Stimulated activated CD4-positive, alpha-beta T cell treated with anti-CD3 and anti-CD28 coated beads, Interleukin-1b, Interleukin-23, amount 100 ng/mL, for 24 hours (primary cell): ENCODE data around the gene VARS1.
"Not testable (repeated sequence)": the region's sequence is repeated elsewhere in the genome, so short reads cannot be mapped to it uniquely, and the experiment has no call there.

Experiments
- DNase-seq, 4 experiments: peaks; one replicate each; pipeline ENCODE4 v3.0.0-alpha.2; 2020; ENCODE audit warnings: low read depth in 4 of 4, low spot score in 1 of 4

The VARS1 gene

GRCh38 chr6:31822036-31822821 is 26.7 kb upstream of the VARS1 start:
- DNase-seq: peak in 1 of 4 experiments; percentile 46

GRCh38 chr6:31821301-31822035 is 25.9 kb upstream of the VARS1 start:
- peak in 2 of 4 experiments; percentile 63 to 65 for DNase-seq

- DNase-seq: not testable (repeated sequence)
Measured at GRCh38 chr6:31820399-31820798, 24.8 kb upstream of the VARS1 start.

- DNase-seq: no peak
Measured at GRCh38 chr6:31819871-31820299, 24.3 kb upstream of the VARS1 start.

GRCh38 chr6:31817929-31818511 is 22.5 kb upstream of the VARS1 start:
- not testable (repeated sequence) for DNase-seq

GRCh38 chr6:31817133-31817928 is 21.8 kb upstream of the VARS1 start:
- not testable (repeated sequence) for DNase-seq

GRCh38 chr6:31815025-31815838 is 19.7 kb upstream of the VARS1 start, which contains the start of the genes HSPA1A and HSPA1L:
Gene HSPA1A, plus strand, starts transcription at chr6:31815543. Its CDS starts 214 bp downstream, at chr6:31815757.
Gene HSPA1L, minus strand, starts transcription at chr6:31815283. Its CDS starts 3,311 bp downstream, at chr6:31811972.
- peak in 1 of 4 experiments; percentile 58 for DNase-seq

- DNase-seq: peak in 2 of 4 experiments; percentile 56 to 68
Measured at GRCh38 chr6:31814677-31815024, 19.1 kb upstream of the VARS1 start.

- DNase-seq: no peak
Measured at GRCh38 chr6:31813465-31813849, 17.9 kb upstream of the VARS1 start.

GRCh38 chr6:31811645-31812044 is 16.1 kb upstream of the VARS1 start:
- no peak for DNase-seq

GRCh38 chr6:31808599-31808998 is 13.0 kb upstream of the VARS1 start:
- DNase-seq: not testable (repeated sequence)

- DNase-seq: peak; percentile 92 to 97 (median 94)
Measured at GRCh38 chr6:31806470-31807272, 11.1 kb upstream of the VARS1 start, which contains the start of gene LSM2. Gene LSM2, minus strand, starts transcription at chr6:31806966. Its CDS starts 209 bp downstream, at chr6:31806757.

- DNase-seq: no peak
Measured at GRCh38 chr6:31805939-31806469, 10.5 kb upstream of the VARS1 start.

- not testable (repeated sequence) for DNase-seq
Measured at GRCh38 chr6:31801031-31801927, 5.7 kb upstream of the VARS1 start.

- DNase-seq: no peak
Measured at GRCh38 chr6:31799781-31800180, 4.2 kb upstream of the VARS1 start.

- DNase-seq: no peak
Measured at GRCh38 chr6:31797588-31797987, 2.0 kb upstream of the VARS1 start.

- no peak for DNase-seq
Measured at GRCh38 chr6:31796993-31797385, 1.4 kb upstream of the VARS1 start.
